NB4 (cell line): ENCODE results near the gene SEMA4B.

ENCODE experiments used
- DNase-seq: peaks from one replicate; pipeline ENCODE4 v3.0.0; 2010; ENCODE audit warnings: low read depth
- H3K4me3 ChIP-seq: one replicate; pipeline ENCODE4 v1.5.1; 2011; ENCODE audit warnings: mild to moderate bottlenecking, low read depth, low read length, moderate library complexity
- MYC ChIP-seq: IDR thresholded peaks from 2 replicates; pipeline ENCODE4 v1.6.1; 2011; ENCODE audit warnings: low read depth, low read length
- POLR2A ChIP-seq: IDR thresholded peaks from 2 replicates; pipeline ENCODE4 v1.6.1; 2011; ENCODE audit warnings: mild to moderate bottlenecking; ENCODE audit not compliant: insufficient read length; ENCODE audit errors: extremely low read depth
- TF ChIP-seq, protein P1 (sequence below): IDR thresholded peaks from one replicate; pipeline ENCODE4 v1.5.1; 2012; ENCODE audit warnings: low read depth, low read length
- TF ChIP-seq, protein P2 (sequence below): IDR thresholded peaks from 2 replicates; pipeline ENCODE4 v1.6.1; 2011; ENCODE audit warnings: low read depth, low read length

SEMA4B gene

DNA sequence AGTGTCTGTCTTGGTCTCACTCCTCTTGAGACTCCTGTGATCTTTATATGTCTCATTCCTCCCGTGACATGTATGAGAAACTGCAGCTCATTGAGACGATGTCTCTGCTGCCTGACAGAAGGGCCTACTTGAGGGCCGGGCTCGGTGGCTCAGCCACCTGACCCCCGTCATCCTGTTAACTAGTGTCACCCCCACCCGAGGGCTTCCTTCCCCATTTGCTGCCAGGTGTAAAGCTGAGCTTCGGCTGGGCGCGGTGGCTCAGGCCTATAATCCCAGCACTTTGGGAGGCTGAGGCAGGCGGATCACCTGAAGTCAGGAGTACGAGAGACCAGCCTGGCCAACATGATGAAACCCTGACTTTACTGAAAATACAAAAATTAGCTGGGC, 12.7 kb downstream of the SEMA4B start:
- no peak overlapping the region for H3K4me3 ChIP-seq
- no peak for DNase-seq
- TF ChIP-seq, protein P1, sequence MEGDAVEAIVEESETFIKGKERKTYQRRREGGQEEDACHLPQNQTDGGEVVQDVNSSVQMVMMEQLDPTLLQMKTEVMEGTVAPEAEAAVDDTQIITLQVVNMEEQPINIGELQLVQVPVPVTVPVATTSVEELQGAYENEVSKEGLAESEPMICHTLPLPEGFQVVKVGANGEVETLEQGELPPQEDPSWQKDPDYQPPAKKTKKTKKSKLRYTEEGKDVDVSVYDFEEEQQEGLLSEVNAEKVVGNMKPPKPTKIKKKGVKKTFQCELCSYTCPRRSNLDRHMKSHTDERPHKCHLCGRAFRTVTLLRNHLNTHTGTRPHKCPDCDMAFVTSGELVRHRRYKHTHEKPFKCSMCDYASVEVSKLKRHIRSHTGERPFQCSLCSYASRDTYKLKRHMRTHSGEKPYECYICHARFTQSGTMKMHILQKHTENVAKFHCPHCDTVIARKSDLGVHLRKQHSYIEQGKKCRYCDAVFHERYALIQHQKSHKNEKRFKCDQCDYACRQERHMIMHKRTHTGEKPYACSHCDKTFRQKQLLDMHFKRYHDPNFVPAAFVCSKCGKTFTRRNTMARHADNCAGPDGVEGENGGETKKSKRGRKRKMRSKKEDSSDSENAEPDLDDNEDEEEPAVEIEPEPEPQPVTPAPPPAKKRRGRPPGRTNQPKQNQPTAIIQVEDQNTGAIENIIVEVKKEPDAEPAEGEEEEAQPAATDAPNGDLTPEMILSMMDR, result no peak
- TF ChIP-seq POLR2A, result no peak
- TF ChIP-seq, protein P2, sequence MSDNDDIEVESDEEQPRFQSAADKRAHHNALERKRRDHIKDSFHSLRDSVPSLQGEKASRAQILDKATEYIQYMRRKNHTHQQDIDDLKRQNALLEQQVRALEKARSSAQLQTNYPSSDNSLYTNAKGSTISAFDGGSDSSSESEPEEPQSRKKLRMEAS, result no peak
- TF ChIP-seq MYC, result no peak

DNA sequence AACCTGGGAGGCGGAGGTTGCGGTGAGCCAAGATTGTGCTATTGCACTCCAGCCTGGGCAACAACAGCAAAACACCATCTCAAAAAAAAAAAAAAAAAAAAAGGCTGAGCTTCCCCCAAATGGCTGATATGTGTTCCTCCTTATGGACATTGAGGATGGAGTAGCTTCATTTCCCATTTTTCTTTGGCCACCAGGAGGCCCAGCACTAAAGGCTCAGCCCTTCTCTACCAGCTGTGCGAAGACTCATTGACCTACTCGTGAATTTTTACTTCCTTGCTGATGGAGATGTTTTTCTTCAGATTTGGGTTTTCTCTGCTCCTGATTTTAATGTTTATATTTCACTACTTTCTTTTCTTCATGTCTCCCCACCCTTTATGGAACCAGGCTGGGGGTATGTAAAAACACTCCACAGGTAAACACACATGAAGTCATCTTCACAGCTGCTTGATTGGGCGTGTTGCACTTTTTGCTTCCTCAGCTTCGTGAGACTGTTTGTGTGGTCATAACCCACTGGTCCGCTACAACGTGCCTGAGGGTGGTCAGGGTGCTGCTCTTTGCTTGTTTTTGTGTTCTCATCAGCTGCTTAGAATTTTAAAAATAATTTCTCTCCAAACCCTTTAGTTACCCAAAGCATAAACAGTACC, 13.5 kb downstream of the SEMA4B start:
- TF ChIP-seq, protein P2, result no peak
- TF ChIP-seq POLR2A (no peak), MYC (no peak)
- TF ChIP-seq, protein P1, result no peak
- peak; percentile 36 for DNase-seq
- H3K4me3 ChIP-seq, result no peak overlapping the region

DNA sequence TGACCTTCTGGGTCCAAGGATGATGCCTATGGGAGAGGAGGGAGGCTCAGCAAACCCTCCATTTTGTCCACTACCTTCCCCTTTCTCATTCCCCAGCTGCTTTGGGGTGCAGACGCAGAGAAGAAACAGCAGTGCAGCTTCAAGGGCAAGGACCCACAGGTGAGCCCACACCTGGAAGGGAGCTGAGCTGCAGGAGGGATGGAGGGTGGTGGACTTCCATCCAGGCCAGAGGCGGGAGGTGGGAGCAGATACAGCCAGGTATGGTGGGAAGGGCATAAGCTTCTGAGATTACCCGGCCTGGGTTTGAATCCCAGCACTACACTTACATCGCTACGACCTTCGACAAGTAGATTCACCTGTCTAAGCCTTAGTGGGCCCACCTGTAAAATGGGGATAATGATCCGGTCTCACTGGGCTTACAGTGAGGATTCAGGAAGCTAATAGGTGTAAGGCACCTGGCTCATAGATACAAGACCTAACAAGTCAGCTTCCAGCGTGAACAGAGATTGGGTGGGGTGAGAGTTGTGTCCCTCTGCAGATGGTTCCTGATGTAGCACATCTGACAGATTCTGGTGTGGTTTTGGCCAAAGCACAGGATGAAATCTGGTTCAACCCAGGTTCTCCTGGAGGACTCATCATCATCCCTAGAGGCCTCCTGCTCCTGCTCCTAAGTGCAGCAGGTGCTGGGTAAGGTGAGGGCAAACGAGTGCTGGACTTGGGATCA, 16.7 kb downstream of the SEMA4B start:
- no peak for DNase-seq
- no peak overlapping the region for H3K4me3 ChIP-seq
- TF ChIP-seq MYC (no peak), POLR2A (no peak)
- TF ChIP-seq, protein P1, result no peak
- TF ChIP-seq, protein P2, result no peak

DNA sequence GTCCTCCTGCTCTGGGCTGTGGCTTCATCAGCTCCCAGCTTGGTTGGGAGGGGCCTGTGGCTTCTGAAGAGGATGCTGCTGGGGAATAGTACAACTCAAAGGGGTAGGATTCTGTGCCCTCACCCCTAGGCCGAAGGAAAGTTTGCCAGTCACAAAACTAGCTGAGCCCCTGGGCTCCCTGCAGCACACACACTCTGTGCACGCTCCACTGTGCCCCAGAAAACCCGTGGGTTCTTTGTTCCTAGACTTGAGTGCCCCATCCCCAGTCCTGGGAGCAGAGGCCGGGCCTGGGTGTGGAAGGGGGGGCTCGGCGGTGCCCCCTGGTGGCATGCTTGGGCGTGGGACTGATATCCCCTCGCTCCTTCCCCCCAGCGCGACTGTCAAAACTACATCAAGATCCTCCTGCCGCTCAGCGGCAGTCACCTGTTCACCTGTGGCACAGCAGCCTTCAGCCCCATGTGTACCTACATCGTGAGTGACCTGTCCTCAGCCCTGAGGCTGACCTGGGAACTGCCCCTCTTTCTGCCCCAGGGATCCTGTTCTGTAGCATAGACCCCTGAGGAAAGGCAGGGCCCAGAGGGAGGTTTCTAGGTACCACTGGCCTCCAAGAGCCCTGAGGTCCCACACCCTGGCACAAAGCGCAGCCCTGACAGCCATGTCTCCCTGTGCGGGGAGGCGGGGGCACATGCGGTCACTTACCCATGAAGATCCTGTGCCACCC, 18.5 kb downstream of the SEMA4B start:
- peak; percentile 66 for DNase-seq
- H3K4me3 ChIP-seq, result no peak overlapping the region
- TF ChIP-seq, protein P2, result no peak
- TF ChIP-seq, protein P1, result peak; percentile 89

DNA sequence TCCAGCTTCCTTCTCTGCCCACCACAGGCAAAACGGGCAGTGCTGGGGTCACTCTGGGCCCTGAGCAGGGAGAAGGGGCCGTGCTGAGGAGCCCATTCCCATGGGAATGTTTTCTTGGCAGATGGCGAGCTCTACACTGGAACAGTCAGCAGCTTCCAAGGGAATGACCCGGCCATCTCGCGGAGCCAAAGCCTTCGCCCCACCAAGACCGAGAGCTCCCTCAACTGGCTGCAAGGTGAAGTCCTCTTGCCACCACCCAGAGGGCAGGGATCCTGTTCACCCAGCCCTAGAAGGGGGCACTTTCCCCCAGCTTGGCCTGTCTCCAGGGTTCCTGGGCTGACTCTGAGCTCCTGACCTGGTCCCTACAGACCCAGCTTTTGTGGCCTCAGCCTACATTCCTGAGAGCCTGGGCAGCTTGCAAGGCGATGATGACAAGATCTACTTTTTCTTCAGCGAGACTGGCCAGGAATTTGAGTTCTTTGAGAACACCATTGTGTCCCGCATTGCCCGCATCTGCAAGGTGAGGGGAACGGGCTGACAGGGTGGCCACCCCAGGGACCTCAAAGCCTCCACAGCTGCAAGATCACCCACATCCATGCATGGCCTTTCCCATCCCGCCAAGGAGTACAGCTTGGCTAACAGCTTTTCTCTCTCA, 20.2 kb downstream of the SEMA4B start:
- no peak for TF ChIP-seq MYC
- TF ChIP-seq POLR2A, result no peak
- TF ChIP-seq, protein P2, result no peak
- TF ChIP-seq, protein P1, result peak; percentile 94
- DNase-seq, result peak; percentile 75
- H3K4me3 ChIP-seq, result no peak overlapping the region
